Endodermal cell (in vitro differentiated cells): ENCODE data around the gene CEP164. TPM values are rescaled to one million over a fixed set of nuclear protein-coding genes. Genes with fewer than 3 reads are reported as not detected.

Source experiments
- DNase-seq: peaks from one replicate; pipeline ENCODE4 v3.0.0-alpha.2; 2017
- H3K27ac ChIP-seq: 2 replicates; pipeline ENCODE4 v1.5.1; 2013; ENCODE audit warnings: mild to moderate bottlenecking, low read depth, low read length, moderate library complexity
- H3K27me3 ChIP-seq: 2 replicates; pipeline ENCODE4 v1.6.1; 2013; ENCODE audit warnings: mild to moderate bottlenecking, low read length, moderate library complexity; ENCODE audit not compliant: insufficient read depth, control insufficient read depth, poor library complexity, severe bottlenecking
- H3K36me3 ChIP-seq: 2 replicates; pipeline ENCODE4 v1.7.0; 2013; ENCODE audit warnings: mild to moderate bottlenecking, low read length, moderate library complexity; ENCODE audit not compliant: control insufficient read depth, insufficient read depth
- H3K4me1 ChIP-seq: one replicate; pipeline ENCODE4 v1.7.0; 2013; ENCODE audit warnings: low read length; ENCODE audit not compliant: control insufficient read depth, insufficient read depth
- H3K4me3 ChIP-seq: 2 replicates; pipeline ENCODE4 v1.5.1; 2013; ENCODE audit warnings: mild to moderate bottlenecking, low read length, moderate library complexity
- H3K9ac ChIP-seq: 2 replicates; pipeline ENCODE4 v1.6.1; 2013; ENCODE audit warnings: mild to moderate bottlenecking, low read length, moderate library complexity; ENCODE audit not compliant: poor library complexity, severe bottlenecking; ENCODE audit errors: extremely low read depth
- H3K9me3 ChIP-seq: 2 replicates; pipeline ENCODE4 v1.6.1; 2013; ENCODE audit warnings: mild to moderate bottlenecking, low read length, moderate library complexity; ENCODE audit not compliant: control insufficient read depth
- H3K27ac Mint-ChIP-seq: 2 replicates; pipeline ENCODE4 v1.8.0; 2020; ENCODE audit warnings: mixed read lengths
- H3K27me3 Mint-ChIP-seq: 2 replicates; pipeline ENCODE4 v1.8.0; 2021; ENCODE audit warnings: mild to moderate bottlenecking, mixed read lengths; ENCODE audit not compliant: insufficient read depth
- H3K36me3 Mint-ChIP-seq: 2 replicates; pipeline ENCODE4 v1.8.0; 2020; ENCODE audit warnings: low read depth, mixed read lengths
- H3K4me1 Mint-ChIP-seq: 2 replicates; pipeline ENCODE4 v1.8.0; 2020; ENCODE audit warnings: mixed read lengths
- H3K4me3 Mint-ChIP-seq: 2 replicates; pipeline ENCODE4 v1.8.0; 2020; ENCODE audit warnings: mild to moderate bottlenecking, moderate library complexity, mixed read lengths
- H3K9me3 Mint-ChIP-seq: 2 replicates; pipeline ENCODE4 v1.8.0; 2020; ENCODE audit warnings: mild to moderate bottlenecking, mixed read lengths
- WGBS, 2 experiments: methylation state at CpG; one replicate each; pipeline versions ENCODE4 v1.1.5 to v1.1.7; 2013; ENCODE audit warnings: missing lambda C conversion rate in 2 of 2, mixed read lengths in 1 of 2; ENCODE audit not compliant: insufficient coverage in 1 of 2, insufficient read length in 1 of 2; 5-methylcytosine and 5-hydroxymethylcytosine counted together
- total RNA-seq, 2 donors: library from RNA; stranded (reverse); fragmentation: NEBNext Ultra II Directional in 1 of 2; extraction: Animal tissue kit (Norgen Biotek cat#: 25700) in 1 of 2; gene quantifications; 2 replicates in 1 of 2; 3 replicates in 1 of 2; pipeline ENCODE4 v1.2.1, GENCODE V29; 2021
- TF ChIP-seq, protein P1 (sequence below): fragments of 200-600 bp; sonication (generic); conservative IDR thresholded peaks from 2 replicates; pipeline ENCODE4 v1.5.0; 2021; ENCODE audit warnings: antibody characterized with exemption, mild to moderate bottlenecking

CEP164 gene
- total RNA-seq, 2 donors from 2014 or later, result 32.7 to 33.6 TPM

GRCh38 chr11:117295438-117296137, 32.1 kb upstream of the CEP164 start:
- Histone ChIP-seq H3K27ac (no peak overlapping the region), H3K4me3 (no peak overlapping the region), H3K27me3 (no peaks in the 10 kb centered on the region), H3K4me1 (peaks cover 22% of the 10 kb centered on the region), H3K9ac (no peak overlapping the region), H3K9me3 (no peaks in the 10 kb centered on the region), H3K36me3 (peaks cover 28% of the 10 kb centered on the region)
- Mint-ChIP-seq H3K27me3 (no peaks in the 10 kb centered on the region), H3K27ac (no peak overlapping the region), H3K4me1 (peaks cover 19% of the 10 kb centered on the region), H3K4me3 (no peak overlapping the region), H3K36me3 (peaks cover 31% of the 10 kb centered on the region), H3K9me3 (no peaks in the 10 kb centered on the region)
- WGBS, 2 experiments, result 89 to 99% methylated on average over 8 to 9 of the region's 9 CpGs
- no peak for DNase-seq
- TF ChIP-seq, protein P1, sequence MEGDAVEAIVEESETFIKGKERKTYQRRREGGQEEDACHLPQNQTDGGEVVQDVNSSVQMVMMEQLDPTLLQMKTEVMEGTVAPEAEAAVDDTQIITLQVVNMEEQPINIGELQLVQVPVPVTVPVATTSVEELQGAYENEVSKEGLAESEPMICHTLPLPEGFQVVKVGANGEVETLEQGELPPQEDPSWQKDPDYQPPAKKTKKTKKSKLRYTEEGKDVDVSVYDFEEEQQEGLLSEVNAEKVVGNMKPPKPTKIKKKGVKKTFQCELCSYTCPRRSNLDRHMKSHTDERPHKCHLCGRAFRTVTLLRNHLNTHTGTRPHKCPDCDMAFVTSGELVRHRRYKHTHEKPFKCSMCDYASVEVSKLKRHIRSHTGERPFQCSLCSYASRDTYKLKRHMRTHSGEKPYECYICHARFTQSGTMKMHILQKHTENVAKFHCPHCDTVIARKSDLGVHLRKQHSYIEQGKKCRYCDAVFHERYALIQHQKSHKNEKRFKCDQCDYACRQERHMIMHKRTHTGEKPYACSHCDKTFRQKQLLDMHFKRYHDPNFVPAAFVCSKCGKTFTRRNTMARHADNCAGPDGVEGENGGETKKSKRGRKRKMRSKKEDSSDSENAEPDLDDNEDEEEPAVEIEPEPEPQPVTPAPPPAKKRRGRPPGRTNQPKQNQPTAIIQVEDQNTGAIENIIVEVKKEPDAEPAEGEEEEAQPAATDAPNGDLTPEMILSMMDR, result no peak

GRCh38 chr11:117296881-117297280, 30.8 kb upstream of the CEP164 start:
- no peaks in the 10 kb centered on the region for H3K27me3 Mint-ChIP-seq
- peaks cover 20% of the 10 kb centered on the region for H3K36me3 Mint-ChIP-seq
- no peak overlapping the region for H3K4me3 Mint-ChIP-seq
- H3K27ac Mint-ChIP-seq, result no peak overlapping the region
- 90 to 97% methylated on average over 3 to 6 of the region's 6 CpGs for WGBS, 2 experiments
- Histone ChIP-seq H3K9me3 (no peaks in the 10 kb centered on the region), H3K27me3 (no peaks in the 10 kb centered on the region), H3K4me1 (peaks cover 18% of the 10 kb centered on the region), H3K4me3 (no peak overlapping the region), H3K36me3 (peaks cover 16% of the 10 kb centered on the region), H3K27ac (no peak overlapping the region), H3K9ac (no peak overlapping the region)
- TF ChIP-seq, protein P1, result no peak
- H3K4me1 Mint-ChIP-seq, result peaks cover 19% of the 10 kb centered on the region
- DNase-seq, result peak; percentile 40
- no peaks in the 10 kb centered on the region for H3K9me3 Mint-ChIP-seq

DNA sequence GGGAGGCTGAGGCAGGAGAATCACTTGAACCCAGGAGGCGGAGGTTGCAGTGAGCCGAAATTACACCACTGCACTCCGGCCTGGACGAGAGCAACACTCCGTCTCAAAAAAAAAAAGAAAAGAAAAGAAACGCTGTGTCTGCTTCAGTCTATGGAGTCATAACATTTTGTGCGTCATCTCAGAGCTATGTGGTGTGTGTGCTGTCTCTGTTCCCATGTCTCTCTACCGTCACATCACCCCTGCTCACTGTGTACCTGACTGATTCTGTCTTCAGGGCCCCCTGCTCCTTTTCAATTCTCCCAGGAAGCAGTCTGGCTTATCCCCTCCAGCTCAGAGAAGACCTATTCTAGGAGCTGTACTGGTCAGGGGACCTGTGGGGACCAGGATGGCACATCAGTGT, 29.5 kb upstream of the CEP164 start:
- Mint-ChIP-seq H3K4me1 (peaks cover 22% of the 10 kb centered on the region), H3K36me3 (peaks cover 13% of the 10 kb centered on the region), H3K27me3 (peaks cover 1% of the 10 kb centered on the region), H3K9me3 (no peaks in the 10 kb centered on the region), H3K27ac (peak overlapping the region; percentile 77), H3K4me3 (no peak overlapping the region)
- 97 to 98% methylated on average over 8 of the region's 8 CpGs for WGBS, 2 experiments
- no peaks in the 10 kb centered on the region for H3K9me3 ChIP-seq
- TF ChIP-seq, protein P1, result no peak
- H3K9ac ChIP-seq, result no peak overlapping the region
- no peak overlapping the region for H3K27ac ChIP-seq
- peaks cover 7% of the 10 kb centered on the region for H3K36me3 ChIP-seq
- H3K27me3 ChIP-seq, result no peaks in the 10 kb centered on the region
- no peak for DNase-seq
- H3K4me3 ChIP-seq, result no peak overlapping the region
- peaks cover 20% of the 10 kb centered on the region for H3K4me1 ChIP-seq
